T-helper 1 cell (primary cell): ENCODE measurements around the gene LYPD4.
"Not testable (repeated sequence)": the region's sequence is repeated elsewhere in the genome, so short reads cannot be mapped to it uniquely, and the experiment has no call there.

Experiments used
- DNase-seq, 5 donors: peaks; one replicate each; pipeline ENCODE4 v3.0.0-alpha.2; 2012 to 2020
- total RNA-seq, 4 donors: gene quantifications; one replicate each; lab custom pipeline; 2026; lab: John Stamatoyannopoulos, UW

LYPD4 gene
- 0 reads per million in 4 donors for total RNA-seq

- no peak for DNase-seq
These were observed at the start of gene LYPD4 for GRCh38 chr19:41844601-41845000. TSS of gene LYPD4 (minus strand) at chr19:41844683. CDS start at chr19:41839285, 5,398 bp downstream.

- DNase-seq: peak in 1 of 5 donors; percentile 38
These were observed 49.4 kb upstream of the LYPD4 start for GRCh38 chr19:41893899-41894298.

DNA sequence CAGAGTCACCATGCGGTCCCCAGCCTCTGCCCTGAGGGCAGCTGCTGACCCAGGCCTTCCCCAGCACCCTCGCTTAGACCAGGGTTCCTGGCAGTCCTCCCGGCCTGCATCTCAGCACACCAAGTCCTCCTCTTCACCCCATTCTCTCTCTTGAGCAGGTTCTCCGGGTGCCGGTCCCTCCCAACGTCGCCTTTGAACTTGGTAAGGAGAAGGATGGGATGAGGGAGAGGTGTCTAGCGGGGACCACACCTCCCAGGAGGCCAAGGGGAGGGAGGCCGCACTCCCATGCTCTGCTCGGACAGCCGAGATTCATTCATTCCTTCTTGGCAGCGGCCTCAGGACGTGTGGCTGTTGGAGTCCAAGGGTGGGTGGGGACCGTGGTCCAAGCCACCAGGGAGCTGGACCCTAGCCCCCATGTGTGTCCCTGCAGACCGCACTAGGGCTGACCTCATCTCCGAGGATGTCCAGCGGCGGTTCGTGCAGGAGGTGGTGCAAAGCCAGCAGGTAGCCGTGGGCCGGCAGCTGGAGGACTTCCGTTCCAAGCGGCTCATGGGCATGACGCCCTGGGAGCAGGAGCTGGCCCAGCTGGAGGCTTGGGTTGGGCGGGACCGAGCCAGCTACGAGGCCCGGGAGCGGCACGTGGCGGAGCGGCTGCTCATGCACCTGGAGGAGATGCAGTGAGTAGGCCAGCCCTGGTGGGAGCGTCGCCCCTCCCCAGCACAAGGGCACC is 47.9 kb upstream of the LYPD4 start:
- no peak for DNase-seq

- DNase-seq: no peak
These were observed 46.5 kb upstream of the LYPD4 start for GRCh38 chr19:41890936-41891335.

DNA sequence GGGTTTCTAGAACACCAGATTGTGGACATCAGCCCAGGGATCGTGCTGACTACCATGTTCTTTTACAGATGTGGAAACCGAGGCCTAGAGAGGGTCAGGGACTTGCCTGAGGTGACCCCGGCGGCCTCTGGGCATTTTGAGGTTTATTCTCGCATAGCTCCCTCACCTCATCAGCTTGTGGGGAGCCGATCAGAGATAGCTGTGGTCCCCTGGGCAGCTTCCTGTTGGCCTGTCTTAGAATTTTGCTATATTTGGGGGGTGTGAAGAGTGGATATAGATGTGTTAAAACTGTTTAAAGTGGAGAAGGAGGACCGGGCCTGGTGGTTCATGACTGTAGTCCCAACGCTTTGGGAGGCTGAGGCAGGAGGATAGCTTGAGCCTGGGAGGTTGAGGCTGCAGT is 45.4 kb upstream of the LYPD4 start:
- DNase-seq: no peak

GRCh38 chr19:41888926-41889325 is 44.4 kb upstream of the LYPD4 start:
- DNase-seq: no peak

DNA sequence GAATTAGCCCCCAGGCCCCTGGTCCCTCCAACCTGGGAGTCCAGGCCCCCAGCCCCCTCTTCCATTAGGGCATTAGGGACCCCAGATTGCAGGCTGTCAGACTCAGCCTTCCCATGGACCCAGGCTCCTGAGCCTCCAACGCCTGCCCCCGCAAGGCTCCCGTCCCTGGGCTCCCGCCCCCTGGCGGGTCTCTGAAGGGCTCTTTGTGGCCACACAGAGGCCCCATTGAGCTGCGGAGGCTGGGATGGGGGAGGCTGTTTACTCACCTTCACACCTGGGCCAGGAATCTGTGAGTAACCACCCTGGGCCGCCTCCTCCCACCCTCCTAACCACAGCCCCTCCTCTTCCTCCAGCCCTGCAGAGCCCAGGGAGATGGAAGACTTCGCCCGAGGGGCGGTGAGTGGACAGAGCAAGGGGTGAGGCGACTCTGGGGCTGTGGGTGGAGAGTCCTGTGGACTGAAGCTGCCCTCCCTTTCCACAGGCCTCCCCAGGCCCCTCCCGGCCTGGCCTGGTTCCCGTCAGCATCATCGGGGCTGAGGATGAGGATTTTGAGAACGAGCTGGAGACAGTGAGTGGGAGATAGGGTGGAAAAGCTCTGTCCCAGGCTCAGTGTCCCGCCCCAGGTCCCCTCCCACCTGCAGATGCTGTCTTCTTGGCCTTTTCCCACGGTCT is 43.4 kb upstream of the LYPD4 start:
- peak; percentile 62 to 77 (median 76) for DNase-seq

- DNase-seq: peak; percentile 31 to 83 (median 60)
These were observed 42.6 kb upstream of the LYPD4 start for GRCh38 chr19:41886761-41887710.

DNA sequence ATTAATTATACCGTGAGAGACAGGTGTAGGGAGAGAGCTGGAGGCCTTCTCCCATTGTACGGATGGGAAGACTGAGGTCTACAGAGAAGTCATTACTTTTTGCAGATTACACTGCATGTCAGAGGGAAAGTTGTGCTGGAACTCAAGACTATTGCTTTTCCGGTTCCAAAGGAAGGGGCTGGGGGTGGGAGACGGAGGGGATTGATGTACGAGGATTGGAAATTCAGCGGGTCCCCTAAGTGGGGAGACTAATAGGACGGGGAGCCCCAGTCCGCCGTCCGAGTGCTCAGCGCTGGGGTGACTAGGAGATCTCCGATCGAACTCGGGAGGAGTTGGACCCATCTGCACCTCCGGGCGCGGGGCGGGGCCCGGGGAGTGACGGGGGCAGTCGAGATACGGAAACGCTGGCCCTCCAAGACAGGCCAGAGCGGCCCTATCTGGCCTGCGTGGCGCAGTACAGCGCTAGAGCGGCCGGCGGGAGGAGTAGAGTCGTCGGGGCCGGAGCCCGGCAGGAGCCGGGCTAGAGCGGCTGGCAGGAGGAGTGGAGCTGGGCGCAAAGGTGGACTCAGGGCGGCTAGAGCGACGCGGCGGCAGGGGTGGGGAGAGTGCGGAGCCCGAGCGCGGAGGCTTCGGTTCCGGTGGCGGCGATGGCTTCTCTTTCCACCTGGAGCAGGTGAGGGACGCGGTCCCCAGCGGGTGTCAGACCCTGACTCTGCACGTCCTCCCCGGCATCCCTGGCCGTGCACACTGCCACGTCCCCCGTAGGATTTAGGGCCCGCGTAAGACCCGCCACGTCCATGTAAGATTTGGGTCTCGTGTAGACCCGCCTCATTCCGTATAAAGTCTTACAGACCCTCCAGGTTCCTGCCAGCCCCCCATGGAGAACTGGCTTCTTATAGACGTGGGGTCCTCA is 39.6 kb upstream of the LYPD4 start:
- DNase-seq: peak; percentile 71 to 97 (median 75)

GRCh38 chr19:41883463-41883820 is 39.0 kb upstream of the LYPD4 start:
- no peak for DNase-seq

GRCh38 chr19:41882568-41883462 is 38.3 kb upstream of the LYPD4 start, which contains the start of gene ARHGEF1:
TSS of gene ARHGEF1 (plus strand) at chr19:41883184. CDS start at chr19:41888083, 4,899 bp downstream.
- peak; percentile 46 to 64 (median 53) for DNase-seq

DNA sequence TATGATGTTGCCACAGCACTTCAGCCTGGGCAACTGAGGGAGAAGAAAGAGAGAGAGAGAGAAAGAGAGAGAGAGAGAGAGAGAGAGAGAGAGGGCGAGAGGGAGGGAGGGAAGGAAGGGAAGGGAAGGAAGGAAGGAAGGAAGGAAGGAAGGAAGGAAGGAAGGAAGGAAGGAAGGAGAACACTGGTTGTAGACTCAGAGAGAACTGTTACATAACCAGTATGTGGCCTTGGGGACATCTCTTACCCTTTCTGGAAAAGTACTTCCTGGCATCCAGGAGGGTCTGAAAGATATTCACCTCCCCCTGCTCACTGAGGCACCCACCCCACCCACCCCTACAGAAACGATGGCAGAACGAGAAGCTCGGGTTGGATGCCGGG is 35.8 kb upstream of the LYPD4 start:
- DNase-seq: no peak

- no peak for DNase-seq
These were observed 35.3 kb upstream of the LYPD4 start for GRCh38 chr19:41879670-41880328.

- DNase-seq: no peak
These were observed 34.6 kb upstream of the LYPD4 start for GRCh38 chr19:41879080-41879479.

- DNase-seq: no peak
These were observed 33.7 kb upstream of the LYPD4 start for GRCh38 chr19:41877916-41878905.

DNA sequence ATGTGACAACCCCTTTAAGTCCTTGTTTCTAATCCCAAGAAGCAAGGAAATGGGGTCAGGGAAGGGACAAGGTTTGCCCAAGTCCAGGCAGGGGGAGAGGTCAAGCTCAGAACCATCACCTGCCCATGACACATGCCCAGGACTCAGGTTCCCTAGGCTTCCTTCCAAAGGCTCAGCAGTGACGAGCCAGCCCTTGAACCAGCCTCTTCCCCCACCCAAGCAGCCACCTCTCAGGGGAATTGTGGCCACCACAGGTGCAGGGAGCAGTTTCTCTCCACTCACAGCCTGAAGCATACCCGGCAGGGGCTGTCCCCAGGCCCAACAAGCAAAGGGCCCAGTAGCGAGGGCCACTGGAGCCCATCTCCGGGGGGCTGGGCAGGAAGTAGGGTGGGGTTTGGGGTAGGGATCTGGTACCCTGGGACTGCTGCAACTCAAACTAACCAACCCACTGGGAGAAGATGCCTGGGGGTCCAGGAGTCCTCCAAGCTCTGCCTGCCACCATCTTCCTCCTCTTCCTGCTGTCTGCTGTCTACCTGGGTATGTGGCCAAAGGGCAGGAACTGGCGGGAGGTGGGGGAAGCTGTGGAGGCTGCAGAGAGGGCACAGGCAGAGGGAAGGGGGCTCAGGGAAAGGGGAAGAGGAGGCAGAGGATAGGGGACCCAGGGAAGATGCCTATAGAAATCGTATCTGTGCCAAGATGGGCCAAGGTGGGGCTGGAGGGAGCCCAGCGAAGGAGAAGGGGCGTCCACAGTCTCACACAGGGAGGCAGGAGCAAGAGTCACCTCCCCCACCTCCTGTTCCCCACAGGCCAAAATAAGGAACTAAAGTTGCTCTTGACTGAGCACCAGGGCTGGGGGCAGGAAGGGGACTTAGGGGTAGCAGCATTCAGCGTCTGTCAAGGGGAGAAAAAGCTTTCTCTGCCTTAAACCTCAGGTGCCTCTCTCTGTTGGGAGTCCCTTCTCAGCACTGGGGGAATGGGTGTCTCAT is 32.7 kb upstream of the LYPD4 start, which contains the start of gene CD79A:
Gene CD79A (plus strand): TSS at position 433 of the 986 bp plus-strand sequence. CDS start 26 bp downstream, at position 459.
- DNase-seq: no peak

- DNase-seq: not testable (repeated sequence)
These were observed 31.5 kb upstream of the LYPD4 start for GRCh38 chr19:41875973-41876372.
